Frontal cortex (tissue), 4 donors: ENCODE data around the gene ZFHX3. TPM values are rescaled to one million over a fixed set of nuclear protein-coding genes. Genes with fewer than 3 reads are reported as not detected.

Experiments used
- DNase-seq, 2 donors: peaks; one replicate each; pipeline ENCODE4 v3.0.0; 2012; ENCODE audit warnings: low spot score in 2 of 2
- FAIRE-seq: peaks from 2 replicates; lab custom pipeline; 2012; peaks lifted over from hg19 to GRCh38; lab: Jason Lieb, UNC
- total RNA-seq: library from RNA; depleted of rRNA; stranded (reverse); fragments of >200 nt; gene quantifications from one replicate; pipeline ENCODE4 v1.2.3, GENCODE V29; 2014
- donor health status: control.
- donor health status: control.
- donor health status: control.

Gene ZFHX3
- total RNA-seq, 1 donor from 2014 or later = 4.9 TPM

DNA sequence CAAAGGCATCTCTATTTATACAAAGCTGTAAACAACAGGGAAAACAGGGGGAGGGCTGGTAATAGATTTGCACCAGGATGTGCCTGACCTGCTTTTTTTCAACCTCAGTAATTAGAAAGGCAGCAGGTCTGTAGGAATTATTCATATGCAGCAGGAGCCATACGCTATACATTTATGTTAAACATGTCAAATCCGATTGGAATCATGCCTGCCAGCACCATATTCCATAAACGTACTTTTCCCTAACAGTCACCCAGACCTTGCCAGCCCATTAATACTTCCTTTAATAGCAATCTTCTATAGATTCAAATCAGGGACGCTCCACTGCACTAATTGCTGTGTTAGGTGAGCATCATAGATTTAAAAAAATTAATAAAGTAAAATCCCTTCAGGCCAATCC lies 223.9 kb downstream of the ZFHX3 start:
- DNase-seq (no peak), FAIRE-seq (no peak)

DNA sequence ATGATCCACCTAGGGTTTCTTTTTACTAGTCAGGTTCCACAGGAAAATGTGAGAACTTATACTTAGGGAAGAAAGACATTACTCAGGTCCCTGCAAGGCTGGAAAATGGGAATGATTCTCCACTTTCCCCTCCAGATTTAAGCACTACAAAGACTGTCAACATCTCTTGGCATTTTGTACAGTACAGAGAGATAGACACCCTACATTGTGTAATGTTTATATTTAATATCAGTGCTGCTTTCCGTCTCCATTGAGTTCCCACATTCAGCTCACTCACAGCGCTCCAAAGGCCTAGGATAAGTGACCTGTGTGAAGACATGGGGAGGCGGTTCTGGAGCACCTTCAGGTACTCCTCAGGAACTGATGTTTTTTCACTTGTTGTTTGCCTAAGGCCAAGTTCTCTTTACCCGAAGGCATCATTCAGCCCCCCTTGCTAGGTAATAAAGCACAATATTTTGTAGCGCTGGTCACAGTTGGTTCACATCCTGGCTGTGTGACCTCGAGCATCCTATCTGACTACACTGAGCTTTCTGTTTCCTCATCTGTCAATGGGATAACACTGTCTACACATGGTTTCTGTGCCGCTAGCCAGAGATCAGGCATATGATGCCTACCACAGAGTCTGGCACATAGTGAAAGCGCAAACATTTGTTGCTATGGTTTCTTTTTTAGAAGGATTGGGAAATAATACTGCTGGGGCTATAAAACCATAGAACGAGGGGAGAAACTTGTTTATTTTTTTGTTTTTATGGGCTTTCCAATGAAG lies 226.6 kb downstream of the ZFHX3 start:
- FAIRE-seq (no peak), DNase-seq (no peak)

DNA sequence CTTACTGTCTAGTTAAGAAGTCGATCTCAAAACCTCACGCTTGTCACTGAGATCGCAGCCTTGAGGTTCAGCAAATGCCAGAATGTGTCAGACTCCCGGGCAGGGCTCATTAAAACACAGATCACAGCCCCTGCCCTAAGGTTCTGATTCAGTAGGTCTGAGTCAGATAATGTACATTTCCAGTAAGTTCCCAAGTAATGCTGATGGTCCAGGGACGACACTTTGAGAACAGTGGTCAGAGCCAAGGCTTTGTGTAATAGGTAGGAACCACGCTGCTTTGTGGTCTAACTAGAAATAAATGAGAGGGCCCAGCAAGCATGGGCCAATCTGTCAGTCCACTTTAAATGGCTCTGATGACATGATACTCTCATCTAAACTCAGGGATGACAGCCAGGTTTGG lies 228.6 kb downstream of the ZFHX3 start:
- DNase-seq = no peak
- FAIRE-seq = no peak

DNA sequence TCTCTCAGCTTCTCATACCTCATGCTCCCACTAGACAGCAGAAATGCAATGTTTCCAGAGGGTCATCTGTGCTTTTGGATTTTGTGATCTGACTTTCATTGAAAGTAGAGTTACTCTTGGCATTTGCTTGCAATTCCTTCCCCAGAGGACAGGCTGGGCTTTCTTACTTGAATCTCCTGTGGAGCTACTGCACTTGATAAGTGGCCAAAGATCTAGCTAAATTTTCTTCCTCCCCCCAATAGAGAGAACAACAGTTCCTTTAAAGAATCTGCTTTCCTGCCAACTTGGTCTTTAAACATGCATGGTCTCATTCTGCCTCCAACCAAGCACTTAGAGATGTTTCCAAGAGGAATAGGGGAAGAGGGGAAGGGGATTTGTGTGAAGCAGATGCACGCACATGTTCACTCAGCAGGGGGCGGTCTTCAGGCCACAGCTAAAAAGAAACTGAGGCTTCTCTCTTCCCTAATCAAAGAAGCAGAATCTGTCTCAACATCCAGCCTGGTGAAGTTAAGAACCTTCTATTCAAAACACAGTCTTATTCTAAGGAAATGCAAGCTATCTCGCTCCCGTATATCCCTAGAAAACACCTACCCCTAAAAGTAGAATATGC lies 229.6 kb downstream of the ZFHX3 start:
- FAIRE-seq (no peak), DNase-seq (no peak)

DNA sequence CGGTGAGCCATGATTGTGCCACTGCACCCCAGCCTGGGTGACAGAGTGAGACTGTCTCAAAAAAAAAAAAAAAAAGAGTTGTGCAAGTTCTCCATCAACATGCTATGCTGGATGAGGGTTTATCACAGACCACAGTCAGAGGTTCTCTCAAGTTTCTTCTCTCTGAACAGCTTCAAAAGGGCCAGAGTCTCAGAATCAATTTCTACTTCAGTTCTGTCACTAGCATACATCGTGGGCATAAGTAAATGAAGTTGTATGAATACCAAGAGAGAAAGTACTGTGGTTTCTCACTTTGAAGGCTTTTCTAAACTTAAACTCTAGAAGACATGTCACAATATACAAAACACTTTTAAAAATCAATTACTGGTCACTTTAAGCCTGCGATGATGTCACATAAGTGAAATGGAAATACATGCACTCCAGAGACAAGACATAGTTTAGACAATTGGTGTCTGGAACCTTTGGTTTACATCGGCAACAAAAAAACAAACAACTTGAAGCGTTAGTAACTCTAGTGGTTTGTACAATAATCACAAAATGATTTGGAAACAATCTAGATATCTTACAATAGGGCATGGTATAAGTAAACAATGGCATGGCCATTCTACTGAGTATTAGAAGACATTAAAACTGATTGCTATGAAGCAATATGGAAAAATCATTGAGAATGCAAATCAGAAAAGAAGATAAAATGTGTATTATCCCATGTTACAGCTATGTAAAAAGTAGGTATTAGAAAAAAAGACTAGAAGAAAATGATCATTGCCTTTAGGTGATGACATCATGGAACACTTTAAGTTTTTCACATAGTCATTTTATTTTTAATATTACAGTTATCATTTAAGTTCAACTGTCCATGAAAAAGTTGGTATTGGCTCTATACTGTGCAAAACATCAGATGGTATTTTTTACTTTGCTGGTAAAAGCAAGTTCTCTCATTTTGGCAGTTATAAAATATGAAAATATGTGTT lies 232.3 kb downstream of the ZFHX3 start:
- no peak for FAIRE-seq

DNA sequence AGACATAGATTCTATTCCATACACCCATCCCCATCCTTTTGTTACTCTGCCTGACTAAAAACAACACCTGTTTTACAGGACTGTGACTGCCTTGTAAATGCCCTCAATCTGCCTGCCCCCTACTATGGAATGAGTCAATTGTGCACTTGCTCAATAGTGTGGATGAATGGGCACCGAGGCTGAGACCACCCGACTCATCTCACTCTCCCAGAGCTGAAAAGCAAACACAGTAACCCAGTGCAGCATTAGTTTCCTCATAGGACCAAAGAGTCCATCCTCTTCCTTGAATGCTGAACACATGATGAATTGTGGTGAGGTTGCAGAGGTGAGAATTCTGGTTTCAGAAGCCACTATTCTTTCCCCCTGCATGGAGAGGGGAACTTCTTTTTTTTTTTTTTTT lies 233.7 kb downstream of the ZFHX3 start:
- DNase-seq = no peak
- FAIRE-seq = no peak

More for the DNA sequence above, 232.3 kb downstream of the ZFHX3 start:
- no peak for DNase-seq

DNA sequence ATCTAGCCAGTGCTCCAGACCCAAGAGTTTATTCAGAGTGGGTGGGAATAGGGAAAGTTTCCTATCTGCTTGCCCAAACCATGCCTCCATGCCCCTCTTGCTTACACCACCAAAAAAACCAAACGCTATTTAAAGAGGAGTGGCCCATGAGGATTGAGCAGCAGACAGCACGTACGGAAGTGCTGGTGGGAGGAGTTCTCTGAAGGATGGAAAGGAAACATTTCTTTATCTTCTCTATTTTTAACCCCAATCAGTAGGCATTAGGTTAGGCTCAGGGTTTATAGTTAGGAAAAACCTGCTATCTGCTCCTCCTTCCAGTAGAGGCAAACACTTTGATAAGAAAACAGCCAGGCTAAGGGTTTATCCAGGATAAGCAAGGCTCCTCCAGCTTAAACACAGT lies 235.3 kb downstream of the ZFHX3 start:
- no peak for FAIRE-seq
- DNase-seq = no peak

DNA sequence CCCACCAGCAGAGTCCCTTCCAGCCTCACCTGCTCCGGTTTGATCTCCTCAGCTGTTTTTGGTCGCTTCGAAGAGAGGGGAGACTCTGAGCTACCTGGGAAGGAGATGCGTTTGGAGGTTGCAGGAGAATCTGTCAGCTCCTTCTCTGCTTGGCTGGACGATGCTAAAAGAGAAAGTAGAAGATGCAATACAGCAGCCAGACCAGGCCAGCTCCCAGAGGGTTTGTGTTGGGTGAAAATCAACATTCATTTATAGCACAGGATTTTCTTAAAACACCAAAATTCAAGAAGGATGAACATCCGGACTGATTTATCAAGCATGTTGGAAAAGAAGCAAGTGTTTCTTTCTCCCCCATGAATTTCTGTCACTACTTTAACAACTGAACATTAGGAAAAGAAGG lies 236.1 kb downstream of the ZFHX3 start:
- FAIRE-seq = no peak
- no peak for DNase-seq

DNA sequence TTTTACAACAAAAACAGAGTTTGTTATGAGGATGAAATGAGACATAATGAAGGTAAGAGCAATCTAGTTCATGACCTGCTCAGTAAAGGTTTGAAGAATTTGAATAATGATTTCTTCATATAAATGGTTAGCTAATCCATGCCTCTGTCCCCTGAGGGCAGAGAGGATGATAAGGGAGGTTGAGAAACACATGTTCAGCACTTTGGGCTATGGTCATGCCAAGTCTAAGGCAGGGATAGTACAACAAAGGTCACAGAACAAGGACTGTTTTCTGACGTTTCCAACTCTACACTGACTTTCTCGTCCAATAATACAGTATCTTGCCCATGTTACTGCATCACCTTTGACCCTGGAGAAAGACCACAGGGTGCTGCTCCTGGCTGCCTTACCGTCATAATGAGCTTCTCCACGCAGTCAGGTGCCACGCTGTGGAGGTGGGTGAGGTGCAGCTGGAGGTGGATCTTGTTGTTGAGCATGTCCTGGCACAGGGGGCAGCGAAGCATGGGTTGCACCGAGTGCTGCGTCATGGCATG lies 236.7 kb downstream of the ZFHX3 start:
- FAIRE-seq (no peak), DNase-seq (no peak)

DNA sequence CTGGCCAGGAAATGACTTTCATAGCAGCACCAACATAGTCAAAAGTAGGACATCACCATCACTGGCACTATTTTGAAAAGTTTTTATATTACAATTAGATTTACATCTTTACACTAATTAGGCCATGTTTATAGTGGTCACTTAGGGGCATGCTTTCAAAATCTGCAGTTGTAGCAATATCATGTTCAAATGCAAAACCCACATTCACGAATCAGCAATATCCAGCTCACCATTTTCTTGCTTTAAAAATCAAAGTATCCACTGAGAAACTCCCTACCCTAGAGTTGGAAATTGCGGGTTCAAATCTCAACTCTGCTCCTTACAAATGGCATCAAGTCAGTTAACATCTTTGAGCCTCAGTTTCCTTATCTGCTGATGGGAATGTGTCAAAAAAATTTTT lies 237.4 kb downstream of the ZFHX3 start:
- FAIRE-seq (no peak), DNase-seq (no peak)

DNA sequence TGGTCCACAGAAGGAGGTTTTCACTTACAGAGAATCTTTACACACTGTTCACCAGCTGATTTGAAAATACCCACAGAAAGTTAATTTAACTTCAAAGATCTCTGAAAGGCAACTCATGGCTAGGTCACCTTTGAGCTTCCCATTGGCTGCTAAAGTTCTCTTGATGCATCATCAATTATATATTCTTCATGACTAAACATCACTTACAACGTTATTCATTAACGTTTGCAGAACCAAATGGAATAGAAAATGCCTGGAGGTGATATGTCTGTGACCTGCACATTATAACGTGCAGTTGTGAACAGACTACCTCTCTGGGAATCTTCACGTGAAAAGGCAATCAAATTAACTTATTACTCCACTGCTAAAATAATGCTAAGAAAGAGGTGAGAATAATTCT lies 238.5 kb downstream of the ZFHX3 start:
- no peak for DNase-seq
- no peak for FAIRE-seq

DNA sequence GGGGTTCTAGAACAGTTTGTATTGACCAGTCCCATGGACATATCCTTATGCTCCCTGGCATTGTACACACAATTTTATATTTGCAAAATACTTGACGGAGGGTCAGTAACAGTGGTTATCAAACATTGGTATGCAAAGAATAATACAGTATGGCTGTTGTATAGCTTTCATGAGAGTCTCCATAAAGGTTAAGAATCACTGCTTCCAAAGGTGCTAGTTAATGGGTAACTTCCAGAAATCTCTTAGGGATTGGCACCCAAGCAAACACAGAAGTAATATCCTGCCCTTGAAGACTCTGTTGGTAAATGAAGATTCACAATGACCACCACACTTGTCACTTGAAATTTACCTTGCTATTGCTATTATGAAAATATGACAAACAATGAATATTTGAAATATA lies 239.2 kb downstream of the ZFHX3 start:
- no peak for FAIRE-seq
- no peak for DNase-seq

DNA sequence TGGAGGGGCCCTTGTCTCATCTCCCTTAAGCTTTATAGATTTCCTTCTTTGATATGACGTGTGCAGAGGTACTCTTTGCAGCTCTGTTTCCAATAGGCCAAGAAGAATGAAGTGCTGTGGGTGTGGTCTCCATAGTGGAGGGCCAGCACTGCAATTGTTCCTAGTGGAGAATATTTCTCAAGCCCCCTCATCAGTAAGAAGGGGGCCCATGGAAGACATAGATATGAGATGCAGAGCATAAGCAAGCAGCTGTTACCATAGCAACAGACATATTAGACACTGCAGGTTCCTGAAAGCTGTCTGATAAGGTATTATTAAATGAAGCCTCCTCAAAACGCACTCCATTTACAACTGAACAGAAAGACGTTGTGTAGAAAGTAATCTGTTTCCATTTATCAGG lies 240.7 kb downstream of the ZFHX3 start:
- FAIRE-seq (no peak), DNase-seq (no peak)

DNA sequence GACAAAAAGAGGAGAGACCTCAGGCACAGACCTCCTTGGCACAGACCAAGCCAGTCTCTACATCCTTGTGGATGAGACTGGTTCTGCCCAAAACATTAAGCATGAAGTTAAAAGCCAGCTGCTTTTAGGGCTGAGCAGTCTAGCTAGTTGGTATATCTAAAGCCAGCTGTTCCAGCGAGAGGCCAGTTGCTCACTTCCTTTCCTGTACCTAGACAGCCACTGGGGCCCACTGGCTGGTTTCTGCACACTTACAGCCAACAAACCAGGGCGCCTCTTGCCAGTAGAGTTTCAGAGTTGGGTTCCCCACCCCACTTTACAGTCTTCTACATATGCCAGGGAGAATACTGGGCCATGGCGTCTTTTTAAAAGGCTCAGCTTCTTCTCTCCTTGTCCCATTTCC lies 242.4 kb downstream of the ZFHX3 start:
- no peak for FAIRE-seq

DNA sequence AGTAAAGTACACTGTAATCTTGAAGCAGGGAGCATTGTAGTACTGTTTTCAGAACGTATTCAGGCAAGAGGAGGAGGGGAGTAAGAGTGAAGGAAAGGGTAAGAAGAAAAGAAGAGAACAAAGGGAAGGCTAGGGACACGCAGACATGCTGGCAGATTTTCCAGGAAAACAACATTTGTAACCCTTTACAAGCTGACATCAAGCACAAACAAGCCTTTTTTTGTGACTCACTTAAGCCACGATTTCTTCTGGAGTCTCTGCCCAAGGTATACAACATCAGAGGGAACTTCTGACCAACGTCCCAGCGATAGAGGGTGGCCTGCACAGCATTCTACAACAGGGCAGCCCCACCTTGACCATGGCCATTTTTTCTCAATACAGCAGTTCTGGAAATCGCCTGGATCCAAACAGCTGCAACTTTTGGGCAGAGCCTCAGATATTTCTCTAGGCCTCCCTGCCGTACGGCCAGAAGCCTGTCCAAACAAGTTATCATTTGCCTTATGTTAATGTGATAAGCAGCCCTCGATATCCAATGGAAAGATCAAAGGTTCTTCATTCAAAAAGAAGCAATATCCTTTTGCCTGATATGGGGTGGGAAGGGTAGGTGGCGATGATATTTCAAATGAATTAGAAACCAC lies 247.3 kb downstream of the ZFHX3 start:
- FAIRE-seq (no peak), DNase-seq (no peak)

More for the DNA sequence above, 242.4 kb downstream of the ZFHX3 start:
- DNase-seq = no peak

DNA sequence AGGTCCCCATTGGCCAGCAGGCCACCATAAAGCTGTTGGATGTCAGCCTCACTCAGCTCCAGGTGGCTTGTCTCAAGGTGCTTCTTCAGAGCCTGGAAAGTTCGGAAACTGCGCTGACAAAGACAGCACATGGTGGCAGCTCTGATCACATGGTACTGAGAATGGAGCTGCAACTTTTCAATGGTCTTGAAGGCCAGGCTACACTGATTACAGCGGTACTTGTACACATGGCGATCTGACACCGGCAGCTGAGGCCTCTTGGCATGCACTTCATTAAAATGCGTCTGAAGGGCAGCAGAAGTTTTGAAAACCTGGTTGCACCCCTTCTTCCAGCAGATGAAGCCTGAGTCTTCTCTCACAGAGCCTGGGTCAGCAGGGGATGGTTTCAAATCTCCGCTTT lies 249.7 kb downstream of the ZFHX3 start:
- DNase-seq (no peak), FAIRE-seq (no peak)

DNA sequence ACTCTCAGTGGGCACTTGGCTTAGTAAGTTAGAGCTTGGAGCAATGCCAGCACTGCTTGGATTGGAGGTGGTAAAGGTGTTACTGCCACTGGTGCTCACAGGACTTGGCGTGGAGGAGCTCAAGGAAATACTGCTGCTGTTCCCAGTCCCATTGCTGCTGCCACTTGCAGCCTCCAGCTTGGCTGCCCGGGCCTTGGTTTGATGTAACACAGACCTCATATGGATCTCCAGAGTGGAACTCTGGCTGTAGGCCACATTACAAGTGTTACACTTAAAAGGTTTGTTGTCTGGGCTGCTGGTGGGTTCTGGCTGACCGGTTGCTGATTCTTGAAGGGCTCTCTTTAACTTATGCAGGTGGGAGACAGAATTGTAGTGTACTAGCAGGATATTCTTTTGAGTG lies 250.3 kb downstream of the ZFHX3 start:
- FAIRE-seq = no peak
- no peak for DNase-seq

DNA sequence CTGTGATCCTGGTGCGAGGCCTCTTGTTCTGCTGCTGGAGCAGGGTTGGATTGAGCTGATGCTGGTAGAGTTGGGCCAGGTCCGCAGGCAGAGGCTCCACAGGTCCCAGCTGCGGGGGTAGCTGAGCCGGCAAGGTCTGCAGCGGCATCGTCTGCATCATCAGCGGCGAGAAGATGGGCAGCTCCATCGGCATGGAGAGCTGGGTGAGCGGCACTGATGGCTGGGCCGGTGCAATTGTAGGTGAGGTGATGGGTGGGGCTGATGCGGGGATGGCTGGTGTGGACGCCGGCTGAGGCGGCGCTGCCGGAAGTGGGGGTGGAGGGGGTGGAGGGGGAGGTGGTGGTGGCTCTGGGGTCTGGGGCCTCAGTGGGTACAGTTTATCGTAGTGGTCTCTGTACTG lies 251.7 kb downstream of the ZFHX3 start:
- FAIRE-seq (no peak), DNase-seq (no peak)

DNA sequence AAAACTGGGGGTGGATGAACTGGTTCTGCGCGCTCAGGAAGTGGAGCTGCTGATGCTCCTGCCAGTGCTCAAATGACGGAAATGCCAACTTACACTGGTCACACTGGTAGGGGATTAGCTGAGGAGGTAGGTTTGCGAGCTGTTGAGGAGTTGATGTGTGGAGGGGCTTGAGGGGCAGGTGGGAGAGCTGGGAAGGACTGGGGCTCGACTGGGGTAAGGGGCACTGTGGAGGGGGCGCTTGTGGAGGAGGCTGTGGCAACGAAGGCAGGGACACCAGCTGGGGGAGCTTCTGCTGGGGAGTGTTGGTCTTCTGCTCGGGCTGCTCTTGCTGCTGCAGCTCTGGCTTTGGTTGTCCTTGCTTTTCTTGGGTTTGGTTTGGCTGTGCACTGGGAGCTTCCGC lies 252.9 kb downstream of the ZFHX3 start:
- no peak for FAIRE-seq
- no peak for DNase-seq

DNA sequence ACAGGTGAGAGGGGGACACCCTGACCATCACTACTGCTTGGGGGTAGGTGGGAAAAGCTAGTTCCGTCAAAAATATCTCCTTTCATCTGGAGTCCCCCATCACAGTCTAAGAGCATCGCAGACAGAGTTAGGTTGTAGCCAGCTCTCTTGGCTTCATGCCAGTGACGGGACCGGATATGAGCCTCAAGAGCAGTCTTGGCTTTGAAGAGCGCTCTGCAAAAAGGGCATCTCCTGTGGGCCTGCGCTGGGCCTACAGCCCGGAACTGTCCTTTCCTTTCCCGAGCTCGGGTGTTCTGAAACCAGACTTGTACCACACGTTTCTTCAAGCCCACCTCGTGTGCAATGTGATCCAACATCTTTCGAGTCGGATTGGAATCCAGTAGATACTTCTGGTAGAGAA lies 253.6 kb downstream of the ZFHX3 start:
- DNase-seq (no peak), FAIRE-seq (no peak)
